HFF-Myc (cell line): ENCODE data around the gene CDH4.

Experiments used
- DNase-seq: peaks from one replicate; pipeline ENCODE4 v3.0.0-alpha.2; 2011; ENCODE audit warnings: low read depth; ENCODE audit errors: extremely low read depth
- H3K4me3 ChIP-seq: replicated peaks from 2 replicates; pipeline ENCODE4 v1.5.1; 2011; ENCODE audit warnings: low read depth, mild to moderate bottlenecking, control low read depth, low read length
- CTCF ChIP-seq: IDR thresholded peaks from 2 replicates; pipeline ENCODE4 v1.5.1; 2012; ENCODE audit warnings: mild to moderate bottlenecking, low read depth, low read length, control low read depth; ENCODE audit errors: missing control alignments

Gene CDH4

GRCh38 chr20:61726979-61727378, 474.9 kb downstream of the CDH4 start:
- no peak overlapping the region for H3K4me3 ChIP-seq
- no peak for DNase-seq
- TF ChIP-seq CTCF = no peak

GRCh38 chr20:61727761-61728160, 475.7 kb downstream of the CDH4 start:
- no peak for TF ChIP-seq CTCF
- H3K4me3 ChIP-seq = no peak overlapping the region
- DNase-seq = no peak

DNA sequence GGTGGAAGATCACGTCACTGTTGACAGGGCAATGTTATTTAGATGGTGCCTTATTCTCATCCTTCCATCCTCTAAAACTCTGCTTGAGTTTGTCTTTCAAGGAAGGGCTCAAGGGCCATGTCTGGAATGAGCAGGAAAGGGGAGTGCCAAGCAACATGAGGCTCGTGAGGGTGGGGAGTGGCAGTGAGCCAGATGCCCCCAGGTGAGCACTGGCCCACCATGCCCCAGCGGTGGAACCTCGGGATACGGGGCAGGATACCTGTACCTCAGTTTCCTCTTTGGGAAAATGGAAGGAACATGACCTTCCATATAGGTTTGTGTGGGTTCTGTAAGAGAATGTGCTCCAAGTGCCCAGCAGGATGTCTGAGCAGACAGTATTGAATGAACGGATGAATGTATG, 476.3 kb downstream of the CDH4 start:
- TF ChIP-seq CTCF = no peak
- no peak overlapping the region for H3K4me3 ChIP-seq
- no peak for DNase-seq

DNA sequence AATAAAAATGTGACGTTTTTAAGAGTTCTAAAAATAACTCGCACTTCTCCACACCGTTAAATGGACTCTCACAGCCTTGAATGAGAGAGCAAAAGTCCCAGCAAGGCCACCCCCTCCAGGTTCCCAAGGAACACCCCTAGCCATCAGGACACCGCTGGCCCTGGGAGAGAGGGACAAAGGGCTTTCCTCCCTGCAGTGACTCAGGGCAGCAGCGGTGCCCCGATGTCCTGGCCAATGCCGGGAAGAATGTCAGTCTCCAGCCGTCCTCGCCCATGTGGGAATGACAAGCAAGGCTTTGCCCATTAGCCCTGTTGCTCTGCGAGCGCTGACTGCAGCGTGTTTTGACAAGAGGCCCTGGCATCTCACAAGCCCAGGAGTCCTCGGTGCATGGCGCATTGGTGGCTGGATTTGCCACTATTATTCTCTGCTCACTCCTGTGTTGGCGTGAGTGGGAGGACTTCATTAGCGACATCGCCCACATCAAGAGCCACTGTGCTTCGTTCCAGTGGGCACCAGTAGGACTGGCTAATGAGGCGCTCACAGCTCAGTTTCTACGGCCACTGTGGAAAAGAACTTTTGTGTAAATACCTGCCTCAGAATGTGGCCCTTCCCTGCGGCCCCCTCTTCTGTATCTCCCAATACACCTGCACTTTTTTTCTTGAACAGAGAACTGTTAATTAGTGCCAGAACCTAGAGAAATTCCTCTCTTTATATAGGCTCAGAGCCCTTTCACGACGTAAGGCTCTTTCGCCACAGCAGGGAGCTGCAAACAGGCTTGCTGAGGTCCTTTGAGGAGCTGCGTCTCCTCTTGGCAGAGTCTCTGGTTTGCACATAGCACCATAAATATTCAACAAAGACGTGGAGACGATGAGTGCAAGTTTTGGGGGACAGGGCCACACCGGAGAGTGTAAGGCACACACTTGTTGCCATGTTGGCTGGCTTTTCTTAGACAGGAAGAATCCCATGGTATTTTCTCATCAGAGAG, 477.0 kb downstream of the CDH4 start:
- no peak for TF ChIP-seq CTCF
- DNase-seq = no peak
- no peak overlapping the region for H3K4me3 ChIP-seq

DNA sequence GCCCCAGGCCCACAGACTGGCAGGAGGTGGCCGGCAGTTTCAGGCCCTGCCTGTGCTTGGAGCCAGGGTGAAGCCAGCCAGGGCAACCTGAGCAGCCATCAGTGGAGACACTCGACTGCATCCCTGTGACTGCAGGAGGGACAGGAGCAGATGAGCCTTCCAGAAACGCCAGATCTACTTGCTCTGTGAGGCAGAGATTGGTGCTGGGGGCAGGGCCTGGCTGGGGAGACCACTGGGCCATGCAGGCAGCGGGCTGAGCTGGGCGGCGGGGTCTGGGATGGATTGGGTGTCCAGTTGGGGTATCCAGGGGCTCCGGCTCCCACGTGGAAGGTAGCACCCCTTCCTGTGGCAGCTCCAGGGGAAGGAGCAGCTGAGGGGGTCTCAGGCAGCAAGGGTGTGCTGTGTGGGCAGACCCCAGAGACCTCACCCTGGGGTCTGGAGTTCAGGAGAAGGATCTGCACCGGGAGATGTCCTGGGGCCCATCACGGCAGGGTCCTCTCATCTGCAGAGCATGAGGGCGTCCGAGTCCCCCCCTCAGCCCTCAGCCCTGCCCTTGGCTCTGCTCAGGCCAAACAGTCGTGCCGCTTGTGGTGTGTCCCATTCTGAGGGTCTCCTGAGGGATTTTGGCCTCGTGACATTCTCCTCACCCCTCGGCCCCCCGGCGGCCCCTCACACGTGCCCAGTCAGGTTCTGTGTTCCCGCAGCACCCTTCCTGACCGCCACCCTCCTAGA, 478.7 kb downstream of the CDH4 start:
- TF ChIP-seq CTCF = no peak
- no peak for DNase-seq

GRCh38 chr20:61731363-61732181, 479.5 kb downstream of the CDH4 start:
- no peak overlapping the region for H3K4me3 ChIP-seq
- no peak for DNase-seq
- TF ChIP-seq CTCF = no peak

More for the DNA sequence above, 478.7 kb downstream of the CDH4 start:
- no peak overlapping the region for H3K4me3 ChIP-seq
